NCI-H345 (cell line): ENCODE measurements around the gene PNLDC1.
"Not testable (repeated sequence)": the region's sequence is repeated elsewhere in the genome, so short reads cannot be mapped to it uniquely, and the experiment has no call there.

Experiments
- DNase-seq: peaks from one replicate; lab custom pipeline; 2025; lab: John Stamatoyannopoulos, UW

Gene PNLDC1

GRCh38 chr6:159819932-159820640, 20.0 kb downstream of the PNLDC1 start:
- no peak for DNase-seq

- DNase-seq, result no peak
These were observed 21.0 kb downstream of the PNLDC1 start for GRCh38 chr6:159821122-159821521.

GRCh38 chr6:159821726-159822125, 21.6 kb downstream of the PNLDC1 start:
- no peak for DNase-seq

- no peak for DNase-seq
These were observed 23.9 kb downstream of the PNLDC1 start for GRCh38 chr6:159823953-159824352.

- DNase-seq, result not testable (repeated sequence)
These were observed 24.6 kb downstream of the PNLDC1 start for GRCh38 chr6:159824690-159825089.

- no peak for DNase-seq
These were observed 25.9 kb downstream of the PNLDC1 start for GRCh38 chr6:159826004-159826403.

- DNase-seq, result peak; percentile 5
These were observed 27.0 kb downstream of the PNLDC1 start for GRCh38 chr6:159826968-159827647.

- DNase-seq, result no peak
These were observed 28.0 kb downstream of the PNLDC1 start for GRCh38 chr6:159828074-159828473.

GRCh38 chr6:159829526-159829925, 29.4 kb downstream of the PNLDC1 start:
- no peak for DNase-seq

- DNase-seq, result no peak
These were observed 30.7 kb downstream of the PNLDC1 start for GRCh38 chr6:159830501-159831372.

GRCh38 chr6:159831373-159831679, 31.2 kb downstream of the PNLDC1 start:
- no peak for DNase-seq

GRCh38 chr6:159832946-159833345, 32.9 kb downstream of the PNLDC1 start:
- DNase-seq, result no peak

- DNase-seq, result no peak
These were observed 33.5 kb downstream of the PNLDC1 start for GRCh38 chr6:159833556-159833955.

GRCh38 chr6:159833997-159834603, 34.0 kb downstream of the PNLDC1 start:
- DNase-seq, result no peak

- no peak for DNase-seq
These were observed 36.8 kb downstream of the PNLDC1 start for GRCh38 chr6:159836718-159837490.

- no peak for DNase-seq
These were observed 37.4 kb downstream of the PNLDC1 start for GRCh38 chr6:159837511-159837910.

- DNase-seq, result no peak
These were observed 38.1 kb downstream of the PNLDC1 start for GRCh38 chr6:159838020-159838744.

- no peak for DNase-seq
These were observed 42.0 kb downstream of the PNLDC1 start for GRCh38 chr6:159842035-159842434.

- DNase-seq, result no peak
These were observed 44.9 kb downstream of the PNLDC1 start for GRCh38 chr6:159844737-159845645.

GRCh38 chr6:159848552-159848951, 48.5 kb downstream of the PNLDC1 start:
- not testable (repeated sequence) for DNase-seq
